HG03378 (cell line): Measurements from ENCODE around the gene PRRT4.

Experiments
- ATAC-seq: cut with Tn5 transposase; IDR thresholded peaks from one replicate; pipeline ENCODE4 v1.9.1; 2021; ENCODE audit warnings: mild to moderate bottlenecking, moderate library complexity; ENCODE audit not compliant: unreplicated experiment

Gene PRRT4

GRCh38 chr7:128302139-128302538 is 59.4 kb downstream of the PRRT4 start:
- ATAC-seq = no peak
